GM06990 (cell line): Measurements from ENCODE around the gene SHROOM2.

Experiments
- DNase-seq: peaks from one replicate; pipeline ENCODE4 v3.0.0-alpha.2; 2011; ENCODE audit not compliant: insufficient read length; ENCODE audit errors: extremely low read depth
- H3K27me3 ChIP-seq: replicated peaks from 2 replicates; pipeline ENCODE4 v1.6.0; 2011; ENCODE audit warnings: low read length; ENCODE audit not compliant: control insufficient read depth, insufficient read depth
- H3K36me3 ChIP-seq: 2 replicates; pipeline ENCODE4 v1.5.1; 2011; ENCODE audit warnings: low read length; ENCODE audit not compliant: control insufficient read depth, insufficient read depth
- H3K4me3 ChIP-seq: replicated peaks from 2 replicates; pipeline ENCODE4 v1.5.1; 2011; ENCODE audit warnings: low read depth, mild to moderate bottlenecking, control low read depth, low read length
- TF ChIP-seq, protein P1 (sequence below): IDR thresholded peaks from 2 replicates; pipeline ENCODE4 v1.5.1; 2011; ENCODE audit warnings: low read length, control low read depth, mild to moderate bottlenecking, inconsistent platforms; ENCODE audit not compliant: insufficient read depth, poor library complexity, severe bottlenecking

The SHROOM2 gene

DNA sequence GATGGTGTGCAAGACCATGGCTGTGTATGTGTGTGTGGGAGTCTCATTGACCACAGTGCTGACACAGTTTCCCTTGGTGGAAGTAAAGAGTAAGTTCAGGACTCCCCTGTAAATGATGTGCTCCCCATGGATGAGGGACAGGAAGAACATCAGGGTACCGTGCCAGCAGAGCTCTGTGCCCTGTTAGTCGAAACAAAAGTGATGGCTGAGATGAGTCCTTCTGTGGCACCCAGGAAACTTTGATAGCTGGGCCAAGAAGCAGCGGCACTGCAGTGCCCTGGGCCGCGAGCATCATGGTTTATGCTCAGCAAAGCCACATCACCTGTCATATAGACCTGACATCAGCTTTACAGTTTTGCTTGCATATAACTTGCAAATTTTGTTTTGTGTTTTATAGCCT, 119.5 kb downstream of the SHROOM2 start:
- TF ChIP-seq, protein P1, sequence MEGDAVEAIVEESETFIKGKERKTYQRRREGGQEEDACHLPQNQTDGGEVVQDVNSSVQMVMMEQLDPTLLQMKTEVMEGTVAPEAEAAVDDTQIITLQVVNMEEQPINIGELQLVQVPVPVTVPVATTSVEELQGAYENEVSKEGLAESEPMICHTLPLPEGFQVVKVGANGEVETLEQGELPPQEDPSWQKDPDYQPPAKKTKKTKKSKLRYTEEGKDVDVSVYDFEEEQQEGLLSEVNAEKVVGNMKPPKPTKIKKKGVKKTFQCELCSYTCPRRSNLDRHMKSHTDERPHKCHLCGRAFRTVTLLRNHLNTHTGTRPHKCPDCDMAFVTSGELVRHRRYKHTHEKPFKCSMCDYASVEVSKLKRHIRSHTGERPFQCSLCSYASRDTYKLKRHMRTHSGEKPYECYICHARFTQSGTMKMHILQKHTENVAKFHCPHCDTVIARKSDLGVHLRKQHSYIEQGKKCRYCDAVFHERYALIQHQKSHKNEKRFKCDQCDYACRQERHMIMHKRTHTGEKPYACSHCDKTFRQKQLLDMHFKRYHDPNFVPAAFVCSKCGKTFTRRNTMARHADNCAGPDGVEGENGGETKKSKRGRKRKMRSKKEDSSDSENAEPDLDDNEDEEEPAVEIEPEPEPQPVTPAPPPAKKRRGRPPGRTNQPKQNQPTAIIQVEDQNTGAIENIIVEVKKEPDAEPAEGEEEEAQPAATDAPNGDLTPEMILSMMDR, result no peak
- Histone ChIP-seq H3K36me3 (no peaks in the 10 kb centered on the region), H3K4me3 (no peak overlapping the region), H3K27me3 (no peaks in the 10 kb centered on the region)
- DNase-seq, result no peak

DNA sequence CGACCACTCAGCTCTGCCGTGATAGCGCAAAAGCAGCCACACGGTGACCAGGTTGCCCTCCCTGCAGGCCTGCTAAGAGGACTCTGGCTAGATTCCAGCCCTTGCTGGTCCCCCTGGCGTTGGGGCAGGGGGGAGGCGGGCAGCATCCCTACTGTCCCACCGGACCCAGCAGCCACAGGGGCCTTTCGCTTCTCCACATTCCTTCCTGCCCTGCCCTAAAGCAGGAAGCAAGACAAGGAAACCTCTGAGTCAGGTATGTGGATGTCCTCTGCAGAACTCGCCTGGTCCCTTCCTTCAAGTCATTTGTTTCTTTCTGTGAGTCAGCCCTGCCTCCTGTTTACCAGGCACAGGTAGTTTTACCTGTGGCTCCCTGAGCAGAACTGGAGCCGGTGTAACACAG, 120.7 kb downstream of the SHROOM2 start:
- Histone ChIP-seq H3K36me3 (no peaks in the 10 kb centered on the region), H3K4me3 (no peak overlapping the region), H3K27me3 (no peaks in the 10 kb centered on the region)
- DNase-seq, result no peak
- TF ChIP-seq, protein P1, result no peak

DNA sequence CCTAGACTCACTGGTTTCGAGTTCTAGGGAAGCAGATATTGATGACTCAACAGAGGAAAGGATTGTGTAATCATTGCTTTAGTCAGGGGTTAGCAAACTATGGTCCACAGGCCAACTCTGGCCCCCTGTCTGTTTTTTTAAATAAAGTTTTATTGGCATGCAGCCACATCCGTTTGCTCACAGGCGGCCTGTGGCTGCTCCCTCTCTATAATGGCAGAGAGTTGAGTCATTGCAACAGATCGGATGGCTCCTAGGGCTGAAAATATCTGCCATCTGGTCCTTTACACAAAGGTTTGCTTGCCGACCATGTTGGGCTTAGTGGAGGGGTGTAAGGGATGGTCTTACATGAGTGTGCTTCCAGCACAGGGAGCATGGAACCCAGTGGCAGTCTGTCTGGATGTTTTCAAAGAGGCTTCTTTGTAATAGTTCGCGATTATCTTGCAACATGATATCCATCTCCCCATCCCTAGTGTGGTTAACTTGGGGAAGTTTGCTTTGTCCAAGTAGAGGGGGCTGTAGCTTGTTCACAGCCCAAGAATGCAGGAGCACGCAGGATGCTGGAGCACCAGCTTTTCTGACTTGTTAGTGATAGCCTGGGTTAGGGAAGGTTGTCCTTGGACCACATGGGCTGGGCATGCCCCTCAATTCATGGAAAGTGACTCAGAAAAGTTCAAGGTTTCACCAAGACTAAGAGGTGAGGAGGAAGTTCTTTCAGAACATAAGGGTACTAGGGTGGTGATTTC, 121.6 kb downstream of the SHROOM2 start:
- Histone ChIP-seq H3K27me3 (no peaks in the 10 kb centered on the region), H3K36me3 (no peaks in the 10 kb centered on the region), H3K4me3 (no peak overlapping the region)
- no peak for DNase-seq
- TF ChIP-seq, protein P1, result no peak

DNA sequence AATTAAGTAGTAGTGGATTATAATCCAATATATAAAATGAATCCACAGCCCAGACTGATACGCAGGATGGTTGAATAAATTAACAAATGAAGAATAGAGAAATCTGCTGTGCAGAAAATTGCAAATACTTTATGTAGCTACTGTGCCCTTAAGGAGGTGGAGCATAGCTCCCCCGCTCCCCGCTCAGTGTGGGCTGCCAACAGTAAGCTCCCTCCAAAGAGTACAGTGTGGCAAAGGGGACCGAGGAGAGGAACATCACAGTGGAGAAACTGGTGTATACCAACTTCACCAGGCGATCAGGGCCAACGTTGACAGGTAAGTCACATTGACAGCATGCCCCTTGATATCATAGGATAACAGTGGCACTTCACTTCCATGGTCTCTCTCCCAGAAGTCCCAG, 123.0 kb downstream of the SHROOM2 start:
- DNase-seq, result no peak
- H3K36me3 ChIP-seq, result no peaks in the 10 kb centered on the region
- H3K4me3 ChIP-seq, result no peak overlapping the region
- H3K27me3 ChIP-seq, result no peaks in the 10 kb centered on the region
- TF ChIP-seq, protein P1, result no peak

DNA sequence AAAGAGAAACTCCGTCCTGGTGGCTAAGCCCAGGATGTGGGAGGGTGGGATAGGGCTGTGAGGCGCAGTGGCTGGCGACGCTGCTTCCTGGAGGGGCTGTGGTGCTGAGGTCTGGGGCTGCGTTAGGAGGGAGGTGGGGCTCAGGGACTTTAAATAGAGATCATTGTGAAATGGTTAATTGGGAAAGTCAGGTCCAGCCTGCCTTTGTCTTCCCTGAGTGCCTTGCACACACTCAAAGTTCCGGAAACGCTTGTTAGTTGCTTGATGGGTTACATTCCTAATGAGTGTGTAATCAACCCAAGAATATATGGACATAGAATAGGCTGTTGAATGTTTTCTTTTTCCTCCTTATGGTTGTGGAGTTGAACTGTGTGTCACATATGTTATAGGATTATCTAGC, 125.3 kb downstream of the SHROOM2 start:
- no peak for DNase-seq
- TF ChIP-seq, protein P1, result no peak
- H3K4me3 ChIP-seq, result no peak overlapping the region
- no peaks in the 10 kb centered on the region for H3K36me3 ChIP-seq
- H3K27me3 ChIP-seq, result no peaks in the 10 kb centered on the region
